Fibroblast of the aortic adventitia (primary cell): ENCODE measurements around the gene CCDC27. TPM values are rescaled to one million over a fixed set of nuclear protein-coding genes. Genes with fewer than 3 reads are reported as not detected.

Source experiments
- DNase-seq: peaks from one replicate; pipeline ENCODE4 v3.0.0-alpha.2; 2010; ENCODE audit warnings: low read depth
- H3K4me3 ChIP-seq: 2 replicates; pipeline ENCODE4 v1.5.1; 2011; ENCODE audit warnings: low read depth, mild to moderate bottlenecking, control low read depth, low read length, moderate library complexity
- total RNA-seq: library from RNA; depleted of rRNA; stranded (reverse); fragments of >200 nt; gene quantifications from 2 replicates; pipeline ENCODE4 v1.2.3, GENCODE V29; 2012; ENCODE audit warnings: low replicate concordance
- TF ChIP-seq, protein P1 (sequence below): IDR thresholded peaks from 2 replicates; pipeline ENCODE4 v1.5.1; 2011; ENCODE audit warnings: mild to moderate bottlenecking, low read length, control low read depth, inconsistent platforms; ENCODE audit not compliant: insufficient read depth

The CCDC27 gene
- total RNA-seq, 1 donor: not detected

DNA sequence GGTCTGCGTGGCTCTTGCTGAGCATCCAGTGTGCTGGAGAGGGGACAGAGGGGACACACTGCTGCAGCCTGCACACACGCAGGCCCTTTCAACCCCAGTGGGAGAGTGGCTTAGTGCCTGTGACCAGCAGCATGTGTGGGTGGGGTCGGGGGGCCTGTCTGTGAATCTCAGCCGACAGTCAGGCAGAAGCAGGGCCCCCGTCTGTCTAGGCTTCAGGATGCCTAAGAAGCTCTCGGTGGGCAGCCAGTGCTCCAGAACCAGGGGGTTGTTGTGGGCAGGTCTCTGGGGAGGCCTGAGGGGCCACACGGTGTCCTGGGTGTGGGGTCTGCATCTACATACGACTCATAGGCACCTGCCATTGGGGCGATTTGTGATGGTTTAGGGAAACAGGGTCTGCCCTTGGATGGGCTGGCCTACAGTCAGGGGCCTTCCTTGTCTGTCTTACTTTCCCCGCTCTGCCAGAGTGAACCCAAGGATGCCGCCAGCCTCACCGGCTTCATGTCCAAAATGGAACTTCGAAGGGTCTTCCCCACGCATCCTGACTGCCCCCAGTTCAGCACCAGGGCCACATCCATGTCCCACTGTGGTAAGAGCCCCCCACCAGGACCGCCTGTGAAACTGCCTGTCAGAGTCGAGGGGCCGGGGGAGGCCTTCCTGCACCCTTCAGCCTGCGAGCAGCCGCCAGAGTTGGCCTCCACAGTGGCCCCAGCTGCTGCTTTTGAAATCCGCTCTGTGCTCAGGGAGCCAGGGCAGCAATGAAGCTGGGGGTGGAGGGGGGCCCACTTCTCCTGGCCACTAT is 1.6 kb downstream of the CCDC27 start:
- DNase-seq: no peak
- TF ChIP-seq, protein P1, sequence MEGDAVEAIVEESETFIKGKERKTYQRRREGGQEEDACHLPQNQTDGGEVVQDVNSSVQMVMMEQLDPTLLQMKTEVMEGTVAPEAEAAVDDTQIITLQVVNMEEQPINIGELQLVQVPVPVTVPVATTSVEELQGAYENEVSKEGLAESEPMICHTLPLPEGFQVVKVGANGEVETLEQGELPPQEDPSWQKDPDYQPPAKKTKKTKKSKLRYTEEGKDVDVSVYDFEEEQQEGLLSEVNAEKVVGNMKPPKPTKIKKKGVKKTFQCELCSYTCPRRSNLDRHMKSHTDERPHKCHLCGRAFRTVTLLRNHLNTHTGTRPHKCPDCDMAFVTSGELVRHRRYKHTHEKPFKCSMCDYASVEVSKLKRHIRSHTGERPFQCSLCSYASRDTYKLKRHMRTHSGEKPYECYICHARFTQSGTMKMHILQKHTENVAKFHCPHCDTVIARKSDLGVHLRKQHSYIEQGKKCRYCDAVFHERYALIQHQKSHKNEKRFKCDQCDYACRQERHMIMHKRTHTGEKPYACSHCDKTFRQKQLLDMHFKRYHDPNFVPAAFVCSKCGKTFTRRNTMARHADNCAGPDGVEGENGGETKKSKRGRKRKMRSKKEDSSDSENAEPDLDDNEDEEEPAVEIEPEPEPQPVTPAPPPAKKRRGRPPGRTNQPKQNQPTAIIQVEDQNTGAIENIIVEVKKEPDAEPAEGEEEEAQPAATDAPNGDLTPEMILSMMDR: no peak
- H3K4me3 ChIP-seq: no peak overlapping the region

DNA sequence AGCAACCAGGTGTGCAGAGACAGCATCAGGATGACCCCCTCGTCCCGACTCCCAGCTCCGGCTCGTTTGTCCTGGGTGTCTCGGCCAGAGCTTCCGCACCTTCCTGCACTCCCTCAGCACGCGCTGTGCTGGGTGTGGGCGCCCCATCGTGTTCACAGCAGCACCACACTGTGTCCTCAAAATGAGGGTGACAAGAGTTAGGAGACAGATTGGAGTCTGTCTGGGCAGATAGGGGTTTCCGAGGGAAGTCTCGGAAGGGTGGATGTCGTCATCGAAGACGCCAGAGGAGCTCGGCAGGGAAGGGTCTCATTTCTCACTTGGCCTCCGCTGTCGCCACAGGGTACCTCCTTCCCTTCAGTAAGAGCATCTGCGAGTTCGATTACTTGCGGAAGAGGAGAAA is 4.1 kb downstream of the CCDC27 start:
- H3K4me3 ChIP-seq: no peak overlapping the region
- DNase-seq: no peak
- TF ChIP-seq, protein P1: no peak

DNA sequence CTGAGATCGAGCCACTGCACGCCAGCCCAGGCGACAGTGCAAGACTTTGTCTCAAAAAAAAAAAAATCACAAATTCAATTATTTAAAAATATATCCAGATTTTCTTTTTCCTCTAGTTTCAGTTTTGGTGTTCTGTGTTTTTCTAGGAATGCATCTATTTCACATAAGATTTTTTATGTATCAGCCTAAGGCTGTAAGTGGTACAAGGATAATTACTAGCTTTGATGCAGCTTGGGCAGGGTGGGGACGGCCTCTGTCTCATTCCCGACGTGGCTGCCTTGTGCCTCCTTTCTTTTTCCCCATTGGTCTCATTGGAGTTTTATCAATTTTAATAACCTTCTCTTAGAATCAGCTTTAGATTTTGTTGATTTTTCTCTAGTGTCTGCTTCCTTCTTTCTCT is 6.9 kb downstream of the CCDC27 start:
- TF ChIP-seq, protein P1: no peak
- no peak overlapping the region for H3K4me3 ChIP-seq
- DNase-seq: no peak

DNA sequence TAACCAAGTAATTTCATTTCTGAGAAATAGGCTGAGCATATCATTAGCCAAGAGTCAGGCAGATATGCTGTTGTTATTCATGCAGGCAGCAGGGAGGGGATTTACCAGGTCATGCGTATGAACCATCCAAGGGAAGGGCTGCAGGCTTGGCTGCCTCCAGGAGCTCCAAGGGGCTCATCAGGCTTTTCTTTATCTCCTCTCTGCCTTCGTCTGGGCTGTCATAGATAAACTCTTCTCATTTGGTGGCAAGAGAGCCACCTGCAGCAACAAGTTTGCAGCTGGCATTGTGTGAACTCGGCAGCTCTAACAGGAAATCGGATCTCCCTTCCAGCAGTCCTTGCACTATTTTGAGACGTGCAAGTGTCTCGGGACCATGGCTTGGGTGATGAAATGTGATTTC is 7.5 kb downstream of the CCDC27 start:
- DNase-seq: no peak
- TF ChIP-seq, protein P1: no peak
- H3K4me3 ChIP-seq: no peak overlapping the region

DNA sequence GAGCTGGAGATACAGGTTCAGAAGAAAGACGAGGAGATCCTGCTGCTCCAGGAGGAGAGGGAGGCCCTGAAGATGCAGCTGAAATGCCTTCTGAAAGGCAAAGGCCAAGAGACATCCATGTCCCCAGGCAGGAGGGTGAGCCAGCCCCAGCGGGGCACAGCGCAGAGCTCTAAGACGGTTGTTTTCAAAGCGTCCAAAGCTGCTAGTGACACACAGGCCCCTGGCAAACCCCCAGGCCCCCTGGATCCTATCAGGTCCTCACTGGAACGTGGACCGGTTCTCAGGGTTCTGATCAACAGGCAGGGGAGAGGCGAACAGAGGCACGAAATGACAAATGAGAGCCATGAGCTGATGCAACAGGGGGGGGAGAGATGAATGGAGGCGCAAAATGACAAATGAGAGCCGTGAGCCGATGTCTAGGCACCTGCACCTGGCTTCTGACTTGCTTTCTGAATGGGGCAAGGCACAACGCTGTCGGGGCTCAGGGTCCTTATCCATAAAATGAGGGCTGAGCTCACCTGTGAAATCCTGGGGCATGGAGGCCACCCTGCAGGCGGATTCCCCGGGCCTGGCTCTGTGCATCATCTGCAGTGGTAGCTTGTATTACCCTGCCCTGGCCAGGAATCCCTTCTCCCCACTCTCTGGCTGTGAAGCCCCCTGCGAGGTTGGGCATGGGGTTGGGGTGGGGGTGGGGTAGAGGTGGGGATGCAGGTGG is 9.2 kb downstream of the CCDC27 start:
- no peak overlapping the region for H3K4me3 ChIP-seq
- TF ChIP-seq, protein P1: no peak
- no peak for DNase-seq

DNA sequence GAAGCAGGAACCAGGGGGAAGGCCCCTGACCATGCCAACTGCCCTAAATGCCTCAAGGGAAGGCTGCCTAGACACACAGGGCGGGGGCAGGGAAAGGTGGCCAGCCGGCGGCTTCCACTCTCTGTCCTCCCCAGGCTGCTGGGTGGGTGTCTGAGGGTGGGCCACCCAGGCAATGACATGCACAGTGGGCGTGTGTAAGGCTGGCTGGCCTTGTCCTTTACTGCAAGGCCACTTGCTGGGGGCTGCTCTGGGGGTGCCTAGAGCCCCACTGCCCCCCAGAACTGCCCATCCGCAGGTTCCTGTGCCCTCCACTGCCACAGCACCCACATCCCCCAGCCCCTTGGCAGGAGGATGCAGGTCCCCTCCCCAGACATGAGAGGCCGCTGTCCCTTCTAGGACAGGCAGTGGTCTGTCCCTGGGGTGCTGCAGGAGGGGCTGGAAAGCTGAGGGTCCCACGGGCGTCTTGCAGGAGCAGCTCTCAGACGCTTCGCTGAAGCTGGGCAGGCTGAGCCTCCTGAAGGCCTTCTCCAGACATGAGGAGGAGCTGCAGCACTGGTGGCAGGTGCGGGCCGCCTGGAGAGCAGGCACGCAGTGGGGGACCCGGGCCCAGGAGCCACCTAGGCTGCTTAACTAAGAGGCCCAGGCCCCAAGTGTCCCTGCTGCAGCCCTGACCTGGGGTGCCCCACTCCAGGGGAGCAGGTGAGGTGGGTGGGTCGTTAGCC is 10.1 kb downstream of the CCDC27 start:
- no peak overlapping the region for H3K4me3 ChIP-seq
- TF ChIP-seq, protein P1: no peak
- DNase-seq: no peak
